Effector CD8-positive, alpha-beta T cell (primary cell): ENCODE data around the gene COL17A1.

ENCODE experiments used
- DNase-seq: peaks from one replicate; lab custom pipeline; 2025; lab: John Stamatoyannopoulos, UW

Gene COL17A1

DNA sequence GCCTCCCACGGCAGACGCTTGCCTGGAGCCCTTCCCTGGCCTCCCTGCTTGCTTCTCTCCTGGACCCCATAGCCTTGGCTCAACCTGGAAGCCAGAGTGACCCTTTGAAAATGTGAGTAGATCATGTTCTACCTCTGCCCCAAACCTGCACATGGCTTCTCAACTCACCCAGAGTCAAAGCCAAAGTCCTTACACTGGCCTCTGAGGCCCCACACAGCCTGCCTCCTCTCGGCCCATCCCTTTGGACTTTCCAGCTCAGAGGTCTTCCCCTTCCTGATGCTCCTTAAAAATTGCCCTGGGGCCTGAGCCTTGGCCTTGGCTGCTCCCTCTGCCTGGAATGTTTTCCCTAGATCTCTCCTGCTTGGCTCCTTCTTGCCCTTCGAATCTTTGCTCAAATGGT is 32.5 kb downstream of the COL17A1 start:
- DNase-seq: no peak

GRCh38 chr10:104052431-104052830 is 33.2 kb downstream of the COL17A1 start:
- DNase-seq: no peak

DNA sequence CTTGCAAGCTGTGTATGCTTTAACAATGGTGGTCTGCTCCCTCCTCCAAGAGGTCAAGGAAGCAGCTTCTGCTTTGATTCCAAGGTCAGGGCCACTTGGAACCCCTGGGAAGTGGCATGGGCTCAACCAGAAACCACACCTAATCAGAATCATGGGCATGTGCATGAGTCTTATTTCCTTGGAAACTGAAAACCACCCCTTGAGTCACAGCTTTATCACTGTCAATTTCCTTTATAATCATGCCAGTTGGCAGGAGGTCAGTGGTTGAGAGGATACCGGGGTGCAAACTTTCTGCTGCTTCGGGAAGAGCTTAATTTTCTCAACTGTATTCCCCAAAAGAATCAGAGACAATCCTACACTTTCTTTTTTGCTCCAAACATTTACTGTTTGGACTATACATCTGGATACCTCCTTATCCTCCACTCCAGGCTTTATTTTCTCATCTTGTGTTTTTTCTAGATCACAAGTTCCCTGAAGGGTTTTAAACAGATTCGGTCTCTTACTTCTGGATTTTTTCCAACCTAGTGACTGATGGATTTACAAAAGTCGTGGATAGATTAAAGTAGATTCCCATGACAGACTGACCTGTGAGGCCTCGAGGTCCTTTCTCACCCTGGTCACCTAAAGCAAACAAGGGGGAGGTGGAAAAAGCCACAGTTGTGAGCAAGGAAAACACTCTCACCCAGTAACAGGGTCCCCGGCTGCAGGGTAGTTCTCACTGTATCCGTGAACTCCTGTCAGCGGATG is 36.0 kb downstream of the COL17A1 start:
- no peak for DNase-seq

- DNase-seq: no peak
These were observed 39.0 kb downstream of the COL17A1 start for GRCh38 chr10:104046651-104047050.

DNA sequence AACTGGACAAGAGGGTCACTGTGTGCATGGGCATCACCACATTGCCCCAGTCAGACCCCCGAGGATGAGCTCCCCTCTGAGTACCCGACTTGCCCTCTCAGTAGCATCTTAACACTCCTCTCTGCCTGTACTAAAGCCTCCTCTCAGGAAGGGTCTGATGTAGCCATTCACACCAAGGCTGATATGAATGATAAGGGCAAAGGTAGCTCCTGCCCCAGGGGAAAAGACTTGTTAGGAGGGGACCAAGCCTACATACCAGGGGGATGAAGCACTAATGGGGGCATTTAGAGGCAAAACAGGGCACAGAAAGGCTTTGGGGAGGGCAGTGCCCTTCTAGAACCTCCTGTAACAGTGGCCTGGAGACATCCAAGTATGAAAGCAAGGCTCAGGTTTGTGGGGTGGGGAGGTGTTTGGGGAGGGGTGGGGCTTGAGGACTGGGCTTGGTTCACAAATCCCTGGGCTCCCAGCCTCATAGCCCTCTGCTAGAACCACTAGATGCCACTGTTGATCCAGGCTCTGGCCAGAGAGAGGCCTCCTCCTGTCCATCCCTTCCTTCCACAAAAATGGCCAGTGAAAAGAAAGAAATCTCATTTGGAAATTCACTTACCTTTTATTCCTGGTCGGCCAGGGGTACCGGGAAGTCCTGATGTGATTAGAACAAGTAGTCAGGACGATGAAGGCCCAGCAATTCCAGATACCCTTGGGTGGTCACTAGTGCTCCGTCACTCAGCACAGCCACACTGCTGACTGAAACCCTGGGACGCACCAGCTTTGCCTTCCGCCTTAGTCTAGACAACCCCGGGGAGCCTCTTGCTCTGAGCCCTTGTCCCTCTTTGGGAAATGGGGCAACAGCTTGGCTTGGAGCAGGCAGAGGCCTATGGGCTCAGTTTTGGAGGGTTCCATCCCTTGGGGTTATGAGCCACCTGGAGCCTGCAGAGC is 40.3 kb downstream of the COL17A1 start:
- no peak for DNase-seq

GRCh38 chr10:104043854-104044253 is 41.8 kb downstream of the COL17A1 start:
- no peak for DNase-seq

DNA sequence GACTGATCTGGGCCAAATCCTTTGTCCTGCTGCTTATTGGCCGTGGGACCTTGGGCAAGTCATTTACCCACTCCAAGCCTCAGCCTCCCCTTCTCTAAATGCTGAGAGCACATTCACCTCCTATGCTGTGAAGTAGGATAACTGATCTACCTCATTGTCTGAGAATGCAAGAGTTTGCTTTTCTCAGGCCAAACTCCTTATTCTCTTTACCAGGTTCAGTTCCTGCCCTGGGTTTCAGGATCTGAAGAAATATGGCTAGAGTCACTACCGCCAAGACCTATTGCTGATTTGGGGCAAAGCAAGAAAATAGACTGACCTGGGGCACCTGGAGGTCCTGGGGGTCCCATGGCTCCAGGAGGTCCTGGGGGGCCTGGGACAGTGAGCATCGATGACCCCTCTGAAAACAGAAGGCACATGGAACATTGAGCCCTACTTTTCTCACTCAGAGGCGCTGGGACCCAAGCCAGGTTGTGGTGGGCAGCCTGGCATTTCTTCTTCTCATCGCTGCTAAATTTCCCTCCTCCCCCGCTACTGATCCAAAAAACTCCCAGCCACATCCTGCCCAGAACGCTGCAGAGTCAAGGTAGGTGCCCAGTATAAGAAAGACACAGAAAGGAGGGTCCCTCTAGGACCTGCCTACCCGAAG is 42.4 kb downstream of the COL17A1 start:
- no peak for DNase-seq

DNA sequence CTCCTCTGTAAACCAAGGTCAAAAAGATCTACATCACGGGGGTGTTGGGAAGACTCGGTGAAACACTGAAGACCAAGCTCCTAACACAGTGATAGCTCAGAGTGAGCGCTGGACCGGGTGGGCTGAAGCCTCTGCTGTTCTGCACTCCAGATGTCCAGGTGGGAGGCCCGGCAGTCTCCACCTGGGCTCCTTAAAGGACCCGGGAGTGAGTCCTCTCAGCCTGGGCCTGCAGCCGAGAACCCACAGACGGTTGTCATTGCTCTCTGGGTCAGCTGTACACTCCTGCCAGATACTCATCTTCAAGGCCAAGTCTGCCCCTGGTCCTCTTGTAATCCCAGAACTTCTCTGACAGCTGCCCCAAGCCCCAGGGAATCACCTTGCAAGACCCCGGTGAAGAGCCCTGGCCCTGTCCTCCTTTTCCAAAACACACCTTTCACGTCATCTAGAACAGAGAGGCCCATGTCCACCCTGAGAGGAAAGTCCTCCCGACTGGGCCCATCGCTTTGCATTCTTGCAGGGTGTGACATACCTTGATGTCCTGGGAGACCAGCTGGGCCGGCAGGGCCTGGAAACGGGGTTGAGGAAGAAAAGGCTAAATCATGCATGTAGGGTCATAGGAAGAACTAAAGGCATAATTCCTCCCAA is 43.7 kb downstream of the COL17A1 start:
- no peak for DNase-seq

- DNase-seq: no peak
These were observed 44.6 kb downstream of the COL17A1 start for GRCh38 chr10:104040862-104041789.

DNA sequence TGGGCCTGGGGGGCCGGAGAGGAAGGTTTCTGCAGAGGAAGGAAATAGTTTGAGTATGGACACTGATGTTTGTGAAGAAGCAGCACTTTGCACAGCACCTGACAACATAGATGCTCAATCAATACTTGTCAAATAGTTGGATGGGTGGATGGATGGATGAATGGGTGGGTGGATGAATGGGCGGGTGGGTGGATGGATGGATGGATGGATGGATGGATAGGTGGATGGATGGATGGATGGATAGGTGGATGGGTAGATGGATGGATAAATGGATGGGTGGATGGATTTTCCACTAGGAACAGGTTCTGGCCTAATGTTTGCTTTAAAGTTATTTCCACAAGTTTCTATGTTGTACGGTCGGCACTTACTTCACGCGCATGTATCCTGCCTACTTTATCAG is 45.3 kb downstream of the COL17A1 start:
- DNase-seq: no peak

DNA sequence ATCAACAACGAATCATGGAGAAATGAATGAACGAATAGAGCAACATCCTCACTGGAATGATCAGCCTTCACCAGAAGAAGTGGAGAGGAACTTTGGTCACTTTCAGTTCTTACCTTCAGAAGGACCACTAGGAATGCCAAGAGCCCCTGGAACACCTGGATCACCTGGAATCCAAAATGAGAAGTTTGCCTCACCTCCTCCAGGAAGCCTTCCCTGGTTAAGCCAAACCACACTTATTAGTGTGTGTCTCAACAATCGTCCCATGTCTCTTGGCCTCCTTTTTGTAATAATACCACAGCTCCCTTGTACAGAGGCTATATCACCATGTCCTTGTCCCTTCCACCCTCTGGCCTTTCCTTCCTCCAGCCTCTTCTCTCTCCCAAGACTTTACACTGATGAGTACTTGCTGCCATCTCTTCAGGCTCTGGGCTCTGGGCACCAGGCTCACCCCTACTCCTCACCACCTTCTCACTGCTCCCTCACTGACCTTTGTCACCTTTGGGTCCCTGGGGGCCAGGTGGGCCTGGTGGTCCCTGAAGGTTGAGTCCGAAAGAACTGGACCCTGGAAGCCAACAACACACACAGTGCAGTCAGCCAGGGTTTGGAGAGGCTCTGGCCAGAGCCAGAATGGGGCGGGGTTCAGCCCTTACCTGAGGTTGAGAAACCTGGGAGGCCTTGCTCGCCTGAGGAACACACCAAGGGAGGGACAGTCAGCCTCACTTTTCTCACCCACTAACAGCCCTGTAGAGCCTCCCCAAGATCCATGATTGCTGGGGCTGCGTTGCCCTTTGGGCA is 46.5 kb downstream of the COL17A1 start:
- DNase-seq: no peak

- no peak for DNase-seq
These were observed 47.1 kb downstream of the COL17A1 start for GRCh38 chr10:104038537-104038936.

DNA sequence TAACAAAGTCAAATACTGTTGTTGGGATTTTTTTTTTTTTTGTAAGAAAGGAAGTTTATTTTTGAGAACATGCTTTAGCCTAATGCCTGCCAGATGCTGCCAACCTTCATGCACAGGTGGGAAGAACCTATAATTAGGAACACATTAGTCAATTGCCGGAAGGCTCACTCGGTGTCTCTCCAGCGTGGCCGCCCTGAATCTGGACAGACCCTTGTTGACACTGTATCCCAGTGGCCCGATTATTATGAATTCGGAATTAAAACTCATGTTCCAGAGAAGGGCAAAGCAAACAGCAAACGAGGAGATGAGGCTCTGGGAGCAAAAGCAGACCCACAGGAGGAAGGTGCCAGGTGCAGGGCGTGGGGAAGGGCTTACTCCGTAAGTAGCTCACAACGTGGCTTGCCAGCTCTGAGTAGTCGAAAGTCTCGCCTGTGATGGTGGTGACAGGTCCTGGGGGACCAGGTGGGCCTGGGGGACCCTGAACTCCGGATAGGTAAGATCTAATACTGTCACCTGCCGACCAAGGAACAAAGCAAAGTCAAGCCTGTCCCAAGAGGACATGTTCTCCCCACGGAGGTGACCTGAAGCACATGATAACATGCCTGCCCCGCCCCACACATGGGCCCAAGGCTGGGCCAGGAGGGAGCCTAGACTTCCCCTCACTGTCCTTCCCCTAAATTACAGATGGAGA is 48.3 kb downstream of the COL17A1 start:
- no peak for DNase-seq

- no peak for DNase-seq
These were observed 49.0 kb downstream of the COL17A1 start for GRCh38 chr10:104036518-104037260.

- no peak for DNase-seq
These were observed 49.7 kb downstream of the COL17A1 start for GRCh38 chr10:104036069-104036384.

DNA sequence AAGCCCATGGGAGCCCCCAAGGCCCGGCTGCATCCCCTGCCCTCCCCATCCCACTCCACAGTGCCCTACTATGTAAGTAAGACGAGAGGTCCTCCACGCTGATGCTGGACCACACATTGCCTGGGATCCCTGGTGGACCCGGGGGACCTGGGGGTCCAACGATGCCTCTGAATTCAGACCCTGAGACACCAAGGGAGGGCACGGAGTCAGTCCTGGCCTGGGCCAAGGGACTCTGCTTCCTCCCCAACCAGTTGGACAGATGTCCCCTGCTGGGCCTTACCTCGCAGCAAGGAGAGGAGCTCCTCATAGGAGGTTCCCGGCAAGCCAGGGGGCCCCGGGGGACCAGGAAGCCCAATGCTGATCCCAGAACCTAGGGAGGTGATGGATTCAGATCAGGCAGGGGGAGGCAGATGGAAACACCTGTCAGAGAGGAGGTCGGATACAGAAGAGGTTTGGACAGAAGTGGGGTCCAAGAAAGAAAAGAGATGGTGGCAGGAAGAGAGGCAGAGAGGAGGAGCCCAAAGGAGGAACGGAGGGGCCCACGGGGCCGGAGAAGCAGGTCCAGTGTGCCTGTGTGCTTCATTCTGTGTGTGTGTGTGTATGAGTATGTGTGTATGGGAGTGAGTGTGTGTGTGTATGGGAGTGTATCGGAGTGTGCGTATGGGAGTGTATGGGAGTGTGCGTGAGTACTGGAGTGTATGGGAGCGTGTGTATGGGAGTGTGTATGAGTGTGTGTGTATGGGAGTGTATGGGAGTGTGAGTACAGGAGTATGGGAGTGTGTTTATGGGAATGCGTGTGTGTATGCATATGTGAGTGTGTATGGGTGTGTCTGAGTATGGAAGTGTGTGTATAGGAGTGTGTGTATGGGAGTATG is 50.2 kb downstream of the COL17A1 start:
- DNase-seq: no peak

GRCh38 chr10:104034401-104035193 is 51.1 kb downstream of the COL17A1 start:
- no peak for DNase-seq
